Measurements from ENCODE around the gene ARHGAP44.
"Not testable (repeated sequence)": the region's sequence is repeated elsewhere in the genome, so short reads cannot be mapped to it uniquely, and the experiment has no call there.

DNA sequence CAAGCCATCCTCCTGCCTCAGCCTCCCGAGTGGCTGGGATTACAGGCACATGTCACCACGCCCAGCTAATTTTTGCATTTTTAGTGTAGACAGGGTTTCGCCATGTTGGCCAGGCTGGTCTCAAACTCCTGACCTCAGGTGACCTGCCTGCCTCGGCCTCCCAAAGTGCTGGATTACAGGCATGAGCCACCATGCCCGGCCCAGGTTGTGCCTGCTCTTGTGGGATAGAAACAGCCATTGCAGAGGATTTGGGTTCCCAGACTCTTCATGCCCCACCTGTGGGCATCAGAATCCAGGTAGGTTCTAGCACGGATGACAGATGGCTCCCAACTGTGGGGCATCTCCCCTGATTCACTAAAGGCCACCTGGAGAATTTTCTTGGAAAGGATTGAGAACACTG, 189.5 kb downstream of the ARHGAP44 start:
- TF ChIP-seq, protein P1, sequence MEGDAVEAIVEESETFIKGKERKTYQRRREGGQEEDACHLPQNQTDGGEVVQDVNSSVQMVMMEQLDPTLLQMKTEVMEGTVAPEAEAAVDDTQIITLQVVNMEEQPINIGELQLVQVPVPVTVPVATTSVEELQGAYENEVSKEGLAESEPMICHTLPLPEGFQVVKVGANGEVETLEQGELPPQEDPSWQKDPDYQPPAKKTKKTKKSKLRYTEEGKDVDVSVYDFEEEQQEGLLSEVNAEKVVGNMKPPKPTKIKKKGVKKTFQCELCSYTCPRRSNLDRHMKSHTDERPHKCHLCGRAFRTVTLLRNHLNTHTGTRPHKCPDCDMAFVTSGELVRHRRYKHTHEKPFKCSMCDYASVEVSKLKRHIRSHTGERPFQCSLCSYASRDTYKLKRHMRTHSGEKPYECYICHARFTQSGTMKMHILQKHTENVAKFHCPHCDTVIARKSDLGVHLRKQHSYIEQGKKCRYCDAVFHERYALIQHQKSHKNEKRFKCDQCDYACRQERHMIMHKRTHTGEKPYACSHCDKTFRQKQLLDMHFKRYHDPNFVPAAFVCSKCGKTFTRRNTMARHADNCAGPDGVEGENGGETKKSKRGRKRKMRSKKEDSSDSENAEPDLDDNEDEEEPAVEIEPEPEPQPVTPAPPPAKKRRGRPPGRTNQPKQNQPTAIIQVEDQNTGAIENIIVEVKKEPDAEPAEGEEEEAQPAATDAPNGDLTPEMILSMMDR (IDR thresholded peaks at IDR 0.05; ENCODE audit: poor library complexity, severe bottlenecking) = not testable (repeated sequence)
- TF ChIP-seq REST (IDR thresholded peaks at IDR 0.05; ENCODE audit: borderline replicate concordance); RAD21 (conservative IDR thresholded peaks at IDR 0.05); POLR2AphosphoS5 (IDR thresholded peaks at IDR 0.05); EP300 (conservative IDR thresholded peaks at IDR 0.05; ENCODE audit: poor library complexity, severe bottlenecking); MXI1 (conservative IDR thresholded peaks at IDR 0.05; ENCODE audit: poor library complexity, severe bottlenecking): not testable (repeated sequence)
